GM18519 (cell line): ENCODE measurements around the gene NOL12.
"Not testable (repeated sequence)": the region's sequence is repeated elsewhere in the genome, so short reads cannot be mapped to it uniquely, and the experiment has no call there.

Source experiments
- ATAC-seq: cut with Tn5 transposase; IDR thresholded peaks from one replicate; pipeline ENCODE4 v1.9.1; 2021; ENCODE audit warnings: mild to moderate bottlenecking, moderate library complexity; ENCODE audit not compliant: unreplicated experiment, low FRiP score

NOL12 gene

GRCh38 chr22:37678372-37678771 is 7.8 kb upstream of the NOL12 start:
- ATAC-seq: no peak

- no peak for ATAC-seq
Observed at GRCh38 chr22:37679670-37680069, 6.5 kb upstream of the NOL12 start.

- no peak for ATAC-seq
Observed at GRCh38 chr22:37680191-37680851, 5.8 kb upstream of the NOL12 start.

GRCh38 chr22:37681001-37681424 is 5.1 kb upstream of the NOL12 start:
- ATAC-seq: no peak

- ATAC-seq: no peak
Observed at GRCh38 chr22:37681556-37682049, 4.5 kb upstream of the NOL12 start.

- no peak for ATAC-seq
Observed at GRCh38 chr22:37684803-37685615, 1.1 kb upstream of the NOL12 start.

- ATAC-seq: no peak
Observed at GRCh38 chr22:37690407-37690806, 4.3 kb downstream of the NOL12 start.

GRCh38 chr22:37690901-37691504 is 4.9 kb downstream of the NOL12 start:
- no peak for ATAC-seq

- no peak for ATAC-seq
Observed at GRCh38 chr22:37692627-37693285, 6.6 kb downstream of the NOL12 start.

DNA sequence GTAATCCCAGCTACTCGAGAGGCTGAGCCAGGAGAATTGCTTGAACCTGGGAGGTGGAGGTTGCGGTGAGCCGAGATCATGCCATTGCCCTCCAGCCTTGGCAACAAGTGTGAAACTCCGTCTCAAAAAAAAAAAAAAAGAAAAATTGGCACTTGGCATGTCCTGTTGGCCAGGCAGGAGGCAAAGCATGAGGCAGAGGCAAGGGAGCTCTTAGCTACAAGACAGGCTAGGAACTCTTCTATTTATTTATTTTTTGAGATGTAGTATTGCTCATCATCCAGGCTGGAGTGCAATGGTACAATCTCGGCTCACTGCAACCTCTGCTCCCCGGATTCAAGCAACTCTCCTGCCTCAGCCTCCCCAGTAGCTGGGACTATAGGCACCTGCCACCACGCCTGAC is 8.0 kb downstream of the NOL12 start:
- not testable (repeated sequence) for ATAC-seq

DNA sequence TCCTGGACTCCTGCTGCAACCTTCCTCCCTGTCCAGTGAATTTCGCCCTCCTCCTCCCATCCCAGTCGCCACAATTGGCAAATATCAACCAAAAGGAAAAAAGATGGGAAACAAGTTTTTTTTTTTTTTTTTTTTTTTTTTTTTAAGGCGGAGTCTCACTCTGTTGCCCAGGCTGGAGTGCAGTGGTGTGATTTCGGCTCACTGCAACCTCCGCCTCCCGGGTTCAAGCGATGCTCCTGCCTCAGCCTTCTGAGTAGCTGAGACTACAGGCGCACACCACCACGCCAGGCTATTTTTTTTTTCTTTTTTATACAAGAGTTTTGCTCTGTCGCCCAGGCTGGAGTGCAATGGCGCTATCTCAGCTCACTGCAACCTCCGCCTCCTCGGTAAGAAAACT is 10.1 kb downstream of the NOL12 start:
- ATAC-seq: not testable (repeated sequence)

GRCh38 chr22:37696657-37697537 is 10.8 kb downstream of the NOL12 start, which contains the start of gene TRIOBP:
Gene TRIOBP, plus strand, starts transcription at chr22:37697048. Its CDS starts 4,318 bp downstream, at chr22:37701366.
- ATAC-seq: peak; percentile 65

- ATAC-seq: no peak
Observed at GRCh38 chr22:37697538-37697835, 11.3 kb downstream of the NOL12 start.

DNA sequence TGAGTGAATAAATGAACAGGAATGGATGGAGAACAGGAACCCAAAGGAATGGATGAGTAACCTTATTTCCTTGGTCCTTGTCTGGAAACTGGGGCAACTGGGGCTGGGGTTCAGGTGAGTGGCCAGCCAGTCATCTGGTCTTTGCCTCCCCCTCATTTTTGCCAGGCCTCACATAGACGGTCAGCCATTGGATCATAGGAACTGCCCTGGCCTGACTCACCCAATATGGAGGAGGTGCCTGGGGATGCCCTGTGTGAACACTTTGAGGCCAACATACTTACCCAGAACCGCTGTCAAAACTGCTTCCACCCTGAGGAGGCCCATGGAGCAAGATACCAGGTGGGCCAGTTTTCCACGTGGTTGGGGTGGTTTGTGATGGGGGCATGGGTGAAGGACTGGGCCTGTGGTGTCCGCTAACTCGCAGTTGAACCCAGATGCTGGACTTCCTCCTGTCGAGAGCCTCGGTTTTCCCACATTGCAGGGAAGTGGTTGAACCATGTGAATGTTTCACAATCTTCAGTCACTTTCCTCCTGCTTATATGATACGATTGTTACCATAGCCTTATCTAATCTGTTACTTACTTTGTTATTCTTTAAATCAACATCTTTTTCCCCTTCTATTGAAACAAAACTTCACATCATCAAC is 15.1 kb downstream of the NOL12 start:
- ATAC-seq: no peak

DNA sequence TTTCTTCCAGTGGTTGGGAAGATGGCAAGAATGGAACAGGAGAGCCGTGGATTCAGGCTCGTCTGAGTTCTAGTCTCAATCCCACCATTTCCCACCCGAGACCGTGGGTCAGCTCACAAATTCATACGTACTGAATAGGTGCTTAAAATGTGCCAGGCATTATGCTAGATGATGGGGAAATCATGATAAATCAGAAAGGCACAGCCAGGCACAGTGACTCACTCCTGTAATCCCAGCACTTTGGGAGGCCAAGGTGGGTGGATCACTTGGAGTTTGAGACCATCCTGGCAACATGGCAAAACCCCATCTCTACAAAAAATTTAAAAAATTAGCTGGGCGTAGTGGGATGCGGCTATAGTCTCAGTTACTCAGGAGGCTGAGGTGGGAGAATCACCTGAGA is 17.8 kb downstream of the NOL12 start:
- no peak for ATAC-seq

DNA sequence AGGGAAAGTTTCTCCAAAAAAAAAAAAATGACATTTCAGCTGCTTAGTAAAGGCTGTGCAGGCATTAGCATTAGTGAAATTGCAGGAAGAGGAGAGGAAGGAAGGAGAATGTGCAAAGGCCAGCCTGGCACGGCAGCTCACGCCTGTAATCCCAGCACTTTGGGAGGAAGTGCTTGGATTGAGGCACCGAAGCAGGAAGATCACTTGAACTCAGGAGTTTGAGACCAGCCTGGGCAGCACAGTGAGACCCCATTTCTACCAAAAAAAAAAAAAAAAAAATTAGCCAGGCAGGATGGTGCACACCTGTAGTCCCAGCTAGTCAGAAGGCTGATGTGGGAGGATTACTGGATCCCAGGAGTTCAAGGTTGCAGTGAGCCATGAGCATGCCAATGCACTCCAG is 18.5 kb downstream of the NOL12 start:
- no peak for ATAC-seq

GRCh38 chr22:37705205-37705604 is 19.1 kb downstream of the NOL12 start:
- no peak for ATAC-seq

DNA sequence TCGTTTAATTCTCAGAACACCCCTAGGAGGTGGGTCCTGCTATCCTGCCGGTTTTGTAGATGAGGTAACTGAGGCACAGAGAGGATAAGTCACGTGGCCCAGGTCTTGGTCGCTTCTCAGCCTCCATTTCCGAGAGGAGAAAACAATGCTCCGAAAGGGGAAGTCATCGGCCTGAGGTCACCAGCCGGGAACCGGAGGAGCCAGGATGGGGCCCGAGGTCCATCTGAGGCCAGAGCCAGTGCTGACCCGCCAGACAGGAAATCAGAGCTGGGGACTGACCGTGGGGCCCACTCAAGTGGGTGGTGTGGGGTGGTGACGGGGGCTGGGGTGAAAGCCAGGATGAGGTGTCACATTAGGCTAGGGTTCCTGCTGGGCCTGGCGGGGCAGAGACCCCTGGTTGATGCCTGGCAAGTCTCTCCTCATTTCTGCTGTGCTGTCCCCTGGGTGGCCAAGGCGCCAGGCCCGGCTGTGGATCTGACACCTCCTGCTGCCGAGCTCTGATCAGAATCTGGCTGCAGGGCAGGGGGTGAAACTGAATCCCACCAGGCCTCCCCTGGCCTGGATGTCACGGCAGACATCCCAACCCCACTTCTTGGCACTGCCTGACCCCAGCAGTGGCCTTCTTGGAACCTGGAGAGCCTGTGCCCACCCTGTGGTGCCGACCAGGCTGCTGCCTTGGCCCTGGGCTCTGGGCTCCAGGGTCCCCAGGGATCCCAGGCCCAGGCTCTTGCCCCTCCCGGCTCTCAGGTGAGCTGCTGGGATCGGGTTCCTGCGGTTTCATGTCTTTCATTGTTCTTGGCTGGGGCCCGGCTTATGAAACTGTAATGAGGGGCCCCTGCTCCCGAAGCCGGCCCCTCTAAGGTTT is 22.7 kb downstream of the NOL12 start:
- no peak for ATAC-seq

DNA sequence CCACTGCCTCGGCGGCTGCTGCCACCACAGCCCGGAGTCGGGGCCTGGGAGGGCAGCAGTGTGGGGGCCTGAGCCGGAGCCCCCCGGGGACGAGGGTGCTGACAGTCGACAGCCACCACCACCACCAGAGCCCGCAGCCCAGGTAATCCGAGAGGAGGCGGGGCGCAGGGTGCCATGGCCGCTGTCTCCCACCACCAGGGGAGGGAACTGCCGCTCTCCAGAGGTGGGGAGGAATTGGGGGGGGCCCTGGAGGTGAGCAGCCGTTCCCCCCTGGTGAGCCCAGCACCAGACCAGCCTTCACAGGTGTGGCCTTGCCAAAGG is 23.3 kb downstream of the NOL12 start:
- no peak for ATAC-seq
